Ovary (tissue), 3 donors: Measurements from ENCODE around the gene KRT80.

Experiments used
- CTCF ChIP-seq, 3 donors: fragments of 450-650 bp in 2 of 3; fragments of 200-600 bp in 1 of 3; IDR thresholded peaks; one replicate each; pipeline versions ENCODE4 v1.5.1 to v1.8.0; 2016 to 2022; ENCODE audit warnings: antibody characterized with exemption in 3 of 3, mild to moderate bottlenecking in 1 of 3
- EP300 ChIP-seq: sonication (generic); formaldehyde crosslinking; IDR thresholded peaks from one replicate; pipeline ENCODE4 v1.6.1; 2017; ENCODE audit warnings: antibody characterized with exemption
- POLR2A ChIP-seq: fragments of 450-650 bp; IDR thresholded peaks from one replicate; pipeline ENCODE4 v1.6.1; 2017; ENCODE audit warnings: antibody characterized with exemption, mild to moderate bottlenecking, moderate library complexity
- donor health status: DM: no; HTN: no; CAD: no.

GRCh38 chr12:52120951-52121823 is 70.6 kb downstream of the KRT80 start:
- TF ChIP-seq CTCF (IDR thresholded peaks at IDR 0.05) (no peak), POLR2A (no peak), EP300 (no peak)
